GM21515 (cell line): ENCODE measurements around the gene FRRS1L.

ENCODE experiments used
- ATAC-seq: cut with Tn5 transposase; IDR thresholded peaks from one replicate; pipeline ENCODE4 v1.9.1; 2021; ENCODE audit not compliant: unreplicated experiment

Gene FRRS1L

DNA sequence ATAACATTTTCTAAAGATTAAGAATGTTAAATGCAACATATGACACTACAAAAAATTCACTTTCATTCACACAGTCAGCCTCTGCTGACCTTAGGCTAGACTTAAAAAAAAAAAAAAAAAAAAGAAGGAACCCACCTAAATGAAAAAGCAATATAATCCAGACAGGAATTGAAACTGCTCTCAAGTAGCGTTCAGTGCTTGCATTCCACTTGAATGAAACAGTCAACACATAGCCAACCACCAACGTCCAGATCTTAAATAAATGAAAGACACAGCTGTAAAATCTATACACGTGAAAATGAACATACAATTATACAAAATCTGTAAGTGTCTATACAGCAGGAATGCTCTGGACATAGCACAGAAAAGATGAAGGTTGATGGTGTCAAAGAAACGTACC lies 58.7 kb downstream of the FRRS1L start:
- ATAC-seq = no peak

DNA sequence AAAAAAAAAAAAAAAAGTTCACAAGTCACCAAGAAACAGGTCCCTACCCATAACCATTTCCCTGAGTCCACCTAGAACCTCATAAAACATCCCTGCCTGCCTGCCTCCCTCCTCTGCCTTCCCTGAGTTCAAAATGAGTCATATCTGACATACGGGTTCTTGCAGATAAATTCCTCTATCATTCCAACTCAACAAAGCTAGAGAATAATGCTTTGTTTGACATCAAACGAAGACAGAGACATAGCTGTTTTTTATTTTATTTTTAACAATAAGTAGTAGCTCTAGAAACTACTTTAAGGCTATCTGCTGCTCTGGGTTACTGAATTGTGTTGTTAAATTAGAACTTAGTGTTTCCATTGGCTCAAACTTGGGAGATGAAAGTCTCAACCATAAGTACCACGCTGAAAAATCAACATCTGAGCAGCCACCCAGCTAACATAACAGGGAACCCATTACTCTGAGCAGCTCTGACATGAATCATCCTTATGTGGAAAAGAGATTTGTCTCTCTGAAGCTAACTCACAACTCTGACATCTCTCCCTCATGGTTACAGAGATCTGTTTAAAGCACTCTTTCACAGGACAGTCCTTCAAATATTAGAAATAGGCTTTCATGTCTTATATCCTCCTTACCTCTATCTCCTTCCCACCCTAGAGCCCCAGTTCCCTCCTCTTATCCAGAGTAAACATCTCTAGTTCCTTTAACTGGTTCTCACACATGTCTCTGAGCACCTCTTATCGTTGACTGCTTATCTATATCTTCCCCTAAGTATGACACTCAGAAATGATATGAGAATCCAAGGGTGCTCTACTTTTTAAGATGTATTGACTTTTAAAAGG lies 59.4 kb downstream of the FRRS1L start:
- ATAC-seq = no peak

DNA sequence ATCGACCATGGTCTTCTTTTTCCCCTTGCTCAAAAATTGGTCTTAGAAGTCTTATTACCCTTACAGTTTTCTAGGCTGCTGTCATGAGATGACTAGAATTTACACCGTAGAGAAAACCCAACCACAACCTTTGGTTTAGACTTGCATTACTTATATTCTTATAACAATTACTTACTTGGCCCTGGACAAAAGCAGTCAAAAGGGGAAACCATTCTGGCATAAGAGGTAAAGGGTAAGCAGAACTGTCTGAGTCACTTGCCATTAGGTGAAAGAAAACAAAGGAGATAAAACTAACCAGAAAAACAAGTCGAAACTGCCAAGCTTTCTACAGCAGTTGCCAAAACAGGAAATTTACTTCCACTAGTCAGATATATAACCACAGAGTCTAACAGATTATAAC lies 65.2 kb downstream of the FRRS1L start:
- peak; percentile 66 for ATAC-seq

DNA sequence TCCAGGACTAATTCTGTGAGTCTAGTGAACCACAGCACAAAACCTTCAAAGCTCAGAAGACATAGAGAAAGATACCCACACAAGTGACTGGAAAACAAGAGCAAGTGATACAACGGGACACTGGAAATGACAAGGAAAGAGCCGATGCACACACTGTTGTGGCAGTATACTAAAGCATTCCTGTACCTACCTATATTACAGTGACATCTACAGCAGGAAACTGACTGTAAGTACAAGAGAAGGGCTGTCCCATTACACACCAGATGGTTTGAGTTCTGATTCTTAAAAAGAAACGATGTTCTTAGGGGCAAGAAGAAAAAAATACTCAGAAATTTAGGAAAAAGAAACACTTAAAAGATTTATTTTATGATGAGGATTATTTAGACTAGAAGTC lies 65.8 kb downstream of the FRRS1L start:
- ATAC-seq = no peak

DNA sequence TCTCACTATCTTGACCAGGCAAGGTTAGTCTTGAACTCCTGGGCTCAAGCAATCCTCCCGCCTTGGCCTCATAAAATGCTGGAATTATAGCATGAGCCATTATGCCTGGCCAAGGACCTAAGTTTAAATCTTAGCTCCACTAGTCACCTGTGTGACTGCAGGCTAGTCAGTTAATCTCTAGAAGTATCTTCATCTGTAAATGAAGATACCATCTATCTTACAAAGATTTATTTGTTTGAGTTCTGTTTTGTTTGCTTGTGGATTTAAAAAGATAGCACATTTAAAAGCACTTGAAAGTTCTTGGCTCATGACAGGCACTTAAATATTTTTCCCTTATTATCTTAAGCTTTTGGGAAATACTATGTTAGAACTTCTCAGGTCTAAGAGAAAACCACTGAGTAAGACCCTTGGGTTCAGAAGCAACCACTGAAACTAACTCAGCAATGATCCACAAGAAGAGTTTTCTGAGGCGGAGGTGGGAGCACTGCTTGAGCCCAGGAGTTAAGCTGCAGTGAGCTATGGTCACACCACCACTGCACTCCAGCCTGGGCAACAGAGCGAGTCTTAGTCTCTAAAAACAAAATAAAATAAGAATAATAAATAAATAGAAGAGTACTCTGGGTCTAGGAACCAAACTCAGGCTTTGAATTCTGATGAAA lies 66.4 kb downstream of the FRRS1L start:
- no peak for ATAC-seq

DNA sequence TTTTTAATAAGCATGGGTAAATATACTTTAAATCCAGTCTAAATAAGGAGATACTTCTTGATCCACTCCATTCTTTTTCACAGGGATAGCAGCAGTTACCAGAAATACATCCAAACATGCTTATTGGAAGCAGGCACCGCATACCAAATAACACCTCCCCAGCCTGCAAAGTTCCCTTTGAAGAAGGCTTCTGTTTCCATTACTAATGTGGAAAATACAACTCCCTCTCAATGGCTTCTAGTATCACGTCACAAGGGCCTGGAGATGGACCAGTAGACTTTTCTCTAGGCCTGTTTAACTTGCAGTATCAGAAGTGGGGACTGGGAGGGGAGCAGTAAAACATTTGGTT lies 68.1 kb downstream of the FRRS1L start:
- no peak for ATAC-seq

DNA sequence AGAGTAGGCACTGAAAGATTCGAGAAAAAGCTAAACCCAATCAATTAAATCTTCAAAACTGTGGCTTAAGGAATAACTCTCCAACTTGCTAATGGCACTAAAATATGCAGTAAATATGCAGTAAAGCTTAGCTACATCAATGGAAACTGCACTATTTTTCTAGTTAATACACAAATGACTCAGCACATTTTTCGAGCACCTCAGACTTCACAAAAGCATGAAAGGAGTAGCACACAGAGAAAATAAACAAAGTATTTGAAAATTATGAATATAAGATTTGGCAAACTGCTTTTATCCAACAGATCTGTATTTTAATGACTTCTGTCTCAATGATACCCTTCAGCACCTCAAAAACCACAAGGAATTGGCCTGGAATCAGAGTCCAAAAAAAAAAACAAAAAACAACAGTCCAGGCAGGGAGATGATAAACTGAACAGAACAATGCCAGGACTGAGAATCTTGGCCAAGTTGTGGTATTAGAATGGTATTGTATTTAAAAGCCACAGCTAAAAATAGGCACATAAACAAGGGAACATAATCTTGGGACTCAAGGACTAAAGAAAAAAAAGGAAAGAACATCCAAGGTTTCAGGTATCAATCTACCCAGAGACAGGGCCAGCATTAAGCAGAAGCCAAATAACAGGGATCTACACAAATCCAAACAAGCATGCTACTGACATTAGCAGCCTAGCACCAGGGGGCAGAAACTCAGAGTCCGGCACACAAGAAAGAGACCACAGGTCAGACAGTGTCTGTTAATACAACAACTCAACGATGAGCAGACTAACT lies 68.7 kb downstream of the FRRS1L start:
- peak; percentile 36 for ATAC-seq

DNA sequence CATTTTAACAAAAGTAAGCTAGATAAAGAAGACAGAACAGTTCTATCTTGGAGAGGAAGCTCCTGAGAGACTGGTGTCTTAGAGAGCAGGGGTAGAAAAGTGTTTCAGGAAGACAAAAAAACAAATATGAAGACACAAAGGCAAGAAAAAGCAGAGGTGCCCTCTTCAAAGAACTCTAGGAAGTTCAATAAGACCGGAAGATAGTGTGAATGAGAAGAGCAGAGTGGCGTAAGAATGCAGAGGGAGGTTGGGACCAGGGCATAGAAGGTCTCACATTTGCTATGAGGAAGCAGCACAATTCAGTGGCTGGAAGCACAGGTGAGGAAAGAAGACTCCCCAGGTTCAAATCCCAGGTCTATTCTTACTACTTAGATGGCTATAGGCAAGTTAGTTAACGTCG lies 69.9 kb downstream of the FRRS1L start:
- no peak for ATAC-seq

DNA sequence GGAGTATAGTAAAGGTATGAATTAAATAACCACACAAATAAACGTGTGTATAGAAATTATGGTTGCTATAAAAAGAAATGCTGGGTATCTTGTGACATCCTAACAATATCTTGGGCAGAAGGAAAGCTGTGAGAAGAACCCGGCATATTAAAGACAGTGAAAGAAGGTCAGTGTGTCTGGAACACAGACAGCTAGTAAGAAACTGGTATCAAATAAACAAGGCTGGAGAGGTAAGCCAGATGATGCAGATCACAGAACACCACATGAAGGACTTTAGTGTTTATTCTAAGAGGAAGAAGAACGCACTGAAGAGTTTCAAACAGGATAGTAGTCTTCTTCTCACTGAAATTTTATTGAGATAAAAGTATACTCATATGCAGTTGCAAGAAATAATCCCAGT lies 71.7 kb downstream of the FRRS1L start:
- ATAC-seq = no peak

DNA sequence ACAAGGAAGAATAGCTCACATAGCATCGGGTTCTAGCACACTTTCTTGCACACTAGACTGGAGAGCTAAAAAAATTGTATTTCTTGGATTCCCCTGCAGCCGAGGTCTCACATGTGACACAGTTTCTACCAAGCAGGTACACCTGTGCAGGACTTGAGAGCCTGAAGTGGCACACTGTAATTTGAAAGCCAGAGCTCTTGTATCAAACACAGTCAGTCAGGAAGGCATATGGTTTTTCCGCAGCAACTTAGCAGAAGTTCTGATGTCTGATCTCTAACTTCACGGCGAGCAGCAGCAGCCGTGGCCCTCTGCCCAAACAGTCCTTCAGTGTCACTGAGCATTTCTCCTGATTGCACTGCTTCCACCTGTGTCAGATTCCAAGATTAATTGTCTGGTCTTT lies 72.8 kb downstream of the FRRS1L start:
- ATAC-seq = no peak

DNA sequence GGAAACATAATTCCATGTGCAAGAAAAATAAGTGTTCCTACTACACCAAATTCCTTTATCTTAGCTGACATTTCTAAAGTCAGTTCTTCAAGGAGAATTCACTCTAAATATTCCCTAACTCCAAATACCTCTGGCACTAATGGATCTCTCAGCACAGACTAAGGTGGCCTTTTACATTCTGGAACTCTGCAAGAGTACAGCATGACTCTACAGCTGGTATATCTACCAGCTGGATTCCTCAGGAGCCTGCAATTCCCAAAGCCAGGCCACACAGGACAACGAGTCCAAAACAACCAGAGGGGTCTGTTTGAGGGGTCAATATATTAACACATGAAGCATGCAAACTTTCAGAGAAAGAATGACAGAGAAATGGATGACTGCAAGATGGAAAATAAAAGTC lies 74.5 kb downstream of the FRRS1L start:
- no peak for ATAC-seq

DNA sequence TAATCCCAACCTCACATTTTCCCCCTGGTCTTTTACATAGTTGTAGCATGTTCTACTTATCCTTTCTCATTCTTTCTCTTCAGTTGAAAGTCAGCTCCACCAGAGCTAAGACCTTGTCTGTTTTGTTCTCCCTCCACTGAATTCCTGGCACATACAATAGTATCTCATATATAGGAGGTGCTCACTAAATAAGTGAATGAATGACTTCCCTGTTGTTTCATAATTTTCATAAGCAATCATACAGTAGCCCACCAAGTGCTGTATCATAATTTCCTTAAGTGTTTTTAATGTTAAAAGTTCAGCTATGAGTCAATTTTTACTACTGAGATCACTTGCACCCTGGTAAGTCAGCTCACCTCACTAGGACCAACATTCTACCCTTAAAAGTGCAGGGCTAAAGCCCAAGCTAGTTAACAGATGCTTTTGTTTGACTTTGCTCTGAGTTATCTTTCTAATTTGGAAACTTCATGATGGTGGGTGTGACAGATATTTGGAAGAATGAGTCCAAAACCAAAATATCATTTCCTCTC lies 74.9 kb downstream of the FRRS1L start:
- no peak for ATAC-seq

DNA sequence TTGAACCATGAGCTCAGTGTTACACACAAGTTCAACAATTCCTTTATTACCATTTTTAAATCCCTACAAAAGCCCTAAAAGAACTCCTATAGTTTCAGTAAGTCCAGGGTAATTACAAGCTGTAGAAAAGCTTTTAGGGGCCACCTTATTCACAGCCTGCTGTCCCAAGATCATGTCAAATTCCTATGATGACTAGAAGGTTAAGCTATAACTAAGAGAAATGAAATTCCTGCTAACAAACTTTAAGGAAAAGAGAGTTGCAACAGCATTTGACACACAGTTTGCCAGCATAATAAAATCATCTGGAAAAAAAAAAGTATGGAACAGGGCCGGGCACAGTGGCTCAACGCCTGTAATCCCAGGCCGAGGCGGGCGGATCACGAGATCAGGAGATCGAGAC lies 78.8 kb downstream of the FRRS1L start:
- no peak for ATAC-seq

DNA sequence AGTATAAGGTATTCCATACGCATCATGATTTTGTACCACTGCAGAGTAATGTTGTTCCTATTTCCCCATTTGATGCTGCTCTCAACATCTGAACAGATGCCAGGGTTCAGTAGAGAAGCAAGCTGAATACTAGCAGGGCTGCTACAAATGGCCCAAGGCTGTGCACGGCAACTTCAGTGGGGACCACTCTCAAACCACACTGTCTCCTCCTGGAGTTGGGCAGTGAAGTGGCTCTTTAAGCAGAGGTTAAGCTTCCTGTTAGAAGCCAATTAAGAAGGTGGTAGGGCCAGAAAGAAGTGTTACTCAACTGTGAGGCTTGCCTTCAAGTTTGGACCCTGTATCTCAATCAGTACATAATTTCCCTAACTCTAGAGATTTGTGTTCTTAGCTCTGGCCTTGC lies 79.3 kb downstream of the FRRS1L start:
- no peak for ATAC-seq

DNA sequence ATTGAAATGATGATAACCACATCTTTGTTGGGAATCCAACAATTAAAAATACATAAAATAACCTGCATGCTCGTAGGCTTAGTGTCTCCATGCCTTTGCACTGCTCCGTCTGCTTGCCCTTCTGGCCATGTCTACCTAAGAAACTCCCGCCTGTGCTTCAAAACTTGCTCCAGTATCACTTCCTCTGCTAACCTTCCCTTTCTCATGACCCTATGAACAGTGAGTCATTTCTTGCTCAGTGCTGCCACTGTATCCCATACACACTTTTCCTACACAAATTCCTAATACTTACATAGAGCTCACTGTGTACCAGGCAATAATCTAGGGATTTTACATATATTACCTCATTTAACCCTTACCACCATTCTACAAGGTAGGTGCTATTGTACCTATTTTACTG lies 80.8 kb downstream of the FRRS1L start:
- ATAC-seq = no peak

DNA sequence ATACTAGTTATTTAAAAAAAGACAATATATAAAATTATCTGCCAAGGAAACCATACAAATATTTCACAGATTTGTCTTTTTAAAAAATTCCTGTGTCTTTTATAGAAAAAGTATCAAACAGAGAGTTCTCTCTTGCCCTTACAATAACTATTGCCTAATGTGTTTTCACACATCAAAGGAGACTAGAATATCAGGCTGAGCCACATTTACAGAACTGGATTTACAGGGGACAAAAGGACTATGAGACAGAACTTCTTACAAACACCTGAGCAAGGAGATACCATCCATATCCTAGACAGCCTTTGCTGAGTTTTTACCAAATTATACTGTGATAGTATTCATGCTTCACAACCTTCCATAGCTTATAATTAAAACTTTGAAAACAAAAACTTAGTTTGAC lies 81.5 kb downstream of the FRRS1L start:
- ATAC-seq = no peak

DNA sequence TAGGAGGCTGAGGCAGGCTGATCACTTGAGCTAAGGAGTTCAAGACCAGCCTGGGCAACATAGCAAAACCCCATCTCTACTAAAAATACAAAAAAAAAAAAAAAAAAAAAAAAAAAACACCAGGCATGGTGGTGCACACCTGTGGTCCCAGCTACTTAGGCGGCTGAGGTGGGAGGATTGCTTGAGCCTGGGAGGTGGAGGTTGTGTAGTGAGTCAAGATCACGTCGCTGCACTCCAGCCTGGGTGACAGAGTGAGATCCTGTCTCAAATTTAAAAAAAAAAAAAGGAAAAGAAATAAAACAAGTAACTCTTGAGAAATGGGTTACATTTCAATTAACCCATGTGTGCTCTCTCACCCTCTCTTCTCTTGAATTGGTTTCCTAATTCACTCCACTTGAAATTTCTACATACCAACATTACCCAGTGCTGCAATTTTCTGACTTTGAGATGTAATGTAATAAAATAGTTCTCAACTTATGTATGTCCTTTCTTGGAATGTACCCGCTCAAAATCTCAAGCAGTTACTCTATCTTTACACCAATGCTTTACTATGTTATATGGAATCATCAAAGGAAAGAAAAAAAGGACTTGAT lies 83.1 kb downstream of the FRRS1L start:
- no peak for ATAC-seq

DNA sequence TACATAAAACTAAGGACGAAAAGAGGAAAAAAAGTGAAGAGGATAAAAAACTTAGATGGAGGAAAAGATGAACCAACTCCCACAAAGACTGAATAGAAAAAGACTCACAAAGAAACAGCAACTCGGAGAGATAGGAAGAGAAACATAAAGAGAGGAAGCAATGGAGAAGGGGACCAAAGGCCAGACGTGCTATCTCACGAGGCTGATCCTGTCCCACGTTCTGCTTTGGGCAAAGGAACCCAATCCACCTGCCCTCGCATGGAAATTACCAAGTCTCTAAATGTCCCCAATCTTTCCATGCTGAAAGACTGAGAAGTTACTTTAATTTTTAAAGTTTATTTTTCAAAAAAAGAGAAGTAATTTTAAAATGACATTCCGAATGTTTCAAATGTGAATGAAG lies 83.9 kb downstream of the FRRS1L start:
- ATAC-seq = no peak

DNA sequence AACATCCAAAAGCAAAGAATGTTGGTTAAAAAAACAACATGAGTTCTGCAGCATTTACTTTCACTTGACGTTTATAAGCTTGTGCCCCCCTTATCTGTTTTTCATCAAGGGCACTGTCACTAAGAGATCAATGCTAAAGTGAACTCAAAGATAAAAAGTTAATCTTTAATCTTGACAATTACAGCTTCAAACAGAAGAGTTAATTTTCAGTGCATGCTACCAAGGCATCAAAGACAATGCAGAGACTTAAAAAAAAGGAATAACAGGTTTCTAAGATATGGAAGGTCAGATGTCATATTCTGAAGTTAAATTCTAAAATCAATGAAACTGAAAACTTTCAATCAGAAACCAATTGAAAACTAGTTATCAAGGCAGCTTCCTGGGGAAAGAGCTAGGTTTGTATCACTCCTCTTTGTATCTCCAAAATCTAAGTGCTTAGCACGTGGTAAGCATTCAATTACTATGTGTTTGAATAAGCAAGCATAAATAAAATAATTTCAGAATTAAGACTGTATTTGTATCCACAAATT lies 84.9 kb downstream of the FRRS1L start:
- no peak for ATAC-seq
